GM19455 (cell line): ENCODE data around the gene FASN.
A peak's percentile ranks its signal among the peaks of the same experiment; 100 is the strongest.

ENCODE experiments used
- ATAC-seq: cut with Tn5 transposase; IDR thresholded peaks from one replicate; pipeline ENCODE4 v1.9.1; 2021; ENCODE audit not compliant: unreplicated experiment

The FASN gene

GRCh38 chr17:82103553-82104451 lies 5.8 kb upstream of the FASN start:
- ATAC-seq: no peak

GRCh38 chr17:82101767-82102679 lies 4.0 kb upstream of the FASN start:
- no peak for ATAC-seq

GRCh38 chr17:82101301-82101715 lies 3.3 kb upstream of the FASN start:
- ATAC-seq: no peak

- no peak for ATAC-seq
Observed at GRCh38 chr17:82100502-82101298, 2.7 kb upstream of the FASN start.

GRCh38 chr17:82098939-82099763 lies 1.1 kb upstream of the FASN start:
- ATAC-seq: peak; percentile 15

- peak; percentile 14 for ATAC-seq
Observed at GRCh38 chr17:82097919-82098168, 192 bp downstream of the FASN start.

- peak; percentile 0 for ATAC-seq
Observed at GRCh38 chr17:82097184-82097918, 685 bp downstream of the FASN start.

- ATAC-seq: no peak
Observed at GRCh38 chr17:82096709-82097183, 1.3 kb downstream of the FASN start.

- no peak for ATAC-seq
Observed at GRCh38 chr17:82095777-82096708, 2.0 kb downstream of the FASN start.

- no peak for ATAC-seq
Observed at GRCh38 chr17:82094931-82095776, 2.9 kb downstream of the FASN start.

- no peak for ATAC-seq
Observed at GRCh38 chr17:82092995-82093751, 4.9 kb downstream of the FASN start.

GRCh38 chr17:82092628-82092994 lies 5.4 kb downstream of the FASN start:
- ATAC-seq: no peak

GRCh38 chr17:82092094-82092586 lies 5.9 kb downstream of the FASN start:
- ATAC-seq: no peak

GRCh38 chr17:82091264-82092066 lies 6.6 kb downstream of the FASN start:
- ATAC-seq: no peak

- ATAC-seq: no peak
Observed at GRCh38 chr17:82090549-82091263, 7.3 kb downstream of the FASN start.
